Kidney (tissue), 14 donors: ENCODE results near the gene CBFA2T3. TPM values are rescaled to one million over a fixed set of nuclear protein-coding genes. Genes with fewer than 3 reads are reported as not detected.

ENCODE experiments used
- DNase-seq, 5 donors: peaks; one replicate each; pipeline ENCODE4 v3.0.0-alpha.2; 2013 to 2020
- FAIRE-seq: peaks from 2 replicates; lab custom pipeline; 2012; peaks lifted over from hg19 to GRCh38; lab: Jason Lieb, UNC
- H3K27ac ChIP-seq, 2 donors: one replicate each; pipeline ENCODE4 v1.7.0; 2013; ENCODE audit warnings: low read depth in 2 of 2, low read length in 2 of 2, inconsistent platforms in 1 of 2
- H3K27me3 ChIP-seq: one replicate; pipeline ENCODE4 v1.7.1; 2013; ENCODE audit warnings: low read length, inconsistent platforms; ENCODE audit not compliant: control insufficient read depth, insufficient read depth
- H3K36me3 ChIP-seq, 3 donors: one replicate each; pipeline versions ENCODE4 v1.7.0 to v1.7.1; 2013; ENCODE audit warnings: low read length in 3 of 3, control low read depth in 1 of 3, inconsistent platforms in 1 of 3; ENCODE audit not compliant: insufficient read depth in 3 of 3, control insufficient read depth in 2 of 3
- H3K4me1 ChIP-seq, 3 donors: one replicate each; pipeline versions ENCODE4 v1.7.0 to v1.7.1; 2013; ENCODE audit warnings: low read length in 3 of 3, inconsistent platforms in 1 of 3, low read depth in 1 of 3; ENCODE audit not compliant: control insufficient read depth in 2 of 3, insufficient read depth in 2 of 3
- H3K4me3 ChIP-seq, 3 donors: one replicate each; pipeline versions ENCODE4 v1.7.0 to v1.8.1; 2013; ENCODE audit warnings: low read length in 3 of 3, control low read depth in 1 of 3, inconsistent platforms in 1 of 3
- H3K9ac ChIP-seq, 3 donors: one replicate each; pipeline versions ENCODE4 v1.7.0 to v1.7.1; 2013; ENCODE audit warnings: low read length in 3 of 3, control low read depth in 1 of 3, inconsistent platforms in 1 of 3
- H3K9me3 ChIP-seq, 3 donors: one replicate each; pipeline versions ENCODE4 v1.7.0 to v1.7.1; 2013; ENCODE audit warnings: low read length in 3 of 3, control low read depth in 1 of 3, inconsistent platforms in 1 of 3; ENCODE audit not compliant: control insufficient read depth in 2 of 3, insufficient read depth in 1 of 3
- intact Hi-C: fragments of 100-400 bp; cut with DNase I; formaldehyde crosslinking; loops from one replicate; pipeline ENCODE4 v1.11.1; 2022
- polyA plus RNA-seq: library from polyadenylated mRNA; stranded (reverse); fragments of 350-450 nt; fragmentation: Illumina TruSeq; extraction: RNeasy Lipid Tissue Mini Kit (QIAGEN cat#74804); gene quantifications from one replicate; pipeline ENCODE4 v1.2.3, GENCODE V29; 2014; ENCODE audit warnings: low read depth, low replicate concordance; ENCODE audit not compliant: insufficient read depth
- total RNA-seq: library from RNA; stranded (reverse); fragmentation: NEBNext Ultra II Directional; extraction: Animal tissue kit (Norgen Biotek cat#: 25700); gene quantifications from one replicate; pipeline ENCODE4 v1.2.1, GENCODE V29; 2021
- TF ChIP-seq, protein P1 (sequence below): IDR thresholded peaks from 3 replicates; pipeline ENCODE4 v1.5.1; 2012; ENCODE audit warnings: mild to moderate bottlenecking, moderate library complexity, borderline replicate concordance; ENCODE audit not compliant: insufficient read depth; ENCODE audit errors: extremely low read depth
- donor health status: control.
- donor health status: control.
- donor health status: control.
- donor health status: control.
- donor health status: control.
- donor health status: DM: yes; HTN: yes; CAD: no.
- donor health status: Normal renal cell carcinoma (clear cell type).

Gene CBFA2T3
- total and polyA plus RNA-seq, 2 donors from 2014 or later = 0.75 to 8.0 TPM

DNA sequence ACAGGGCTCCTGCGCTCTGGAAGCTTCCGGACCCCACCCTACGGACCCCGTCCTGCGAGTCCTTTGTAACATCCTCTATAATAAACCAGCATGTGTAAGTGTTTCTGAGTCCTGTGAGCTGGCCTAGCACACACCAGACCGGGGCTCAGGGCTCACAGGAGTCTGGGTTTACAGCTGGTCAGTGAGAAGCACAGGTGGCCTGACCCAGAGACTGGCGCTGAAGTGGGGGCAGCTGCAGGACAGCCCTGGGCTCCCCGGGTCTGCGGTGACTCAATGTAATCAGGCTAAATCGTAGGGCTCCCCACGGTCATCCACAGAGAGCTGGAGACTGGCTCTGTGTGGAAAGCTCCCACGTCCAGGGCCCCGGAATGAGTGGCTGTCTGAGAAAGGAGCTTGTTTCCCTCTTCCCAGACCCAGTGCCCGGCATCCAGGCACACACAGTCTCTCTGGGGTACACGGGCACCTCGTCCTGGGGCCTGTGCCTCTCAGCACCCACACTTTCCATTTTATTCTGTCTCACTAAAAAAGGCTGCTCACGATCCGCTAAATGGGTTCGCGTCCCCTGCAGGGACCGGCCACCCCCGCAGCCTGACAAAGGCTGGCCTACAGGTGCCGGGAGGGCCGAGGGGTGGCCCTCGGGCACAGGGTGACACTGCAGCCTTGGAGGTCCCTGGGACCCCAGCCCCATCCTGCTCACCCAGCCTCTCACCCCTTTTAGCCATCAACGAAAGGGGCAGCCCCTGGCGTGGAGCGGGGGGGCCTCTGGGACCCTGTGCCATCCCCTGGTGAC is 18.9 kb upstream of the CBFA2T3 start:
- Histone ChIP-seq H3K9me3 (peaks cover 0 to 7% (median 2%) of the 10 kb centered on the region in 3 donors), H3K9ac (no peak overlapping the region), H3K27ac (no peak overlapping the region), H3K4me1 (no peaks in the 10 kb centered on the region), H3K36me3 (no peaks in the 10 kb centered on the region), H3K27me3 (no peaks in the 10 kb centered on the region), H3K4me3 (no peak overlapping the region)
- DNase-seq (no peak), FAIRE-seq (no peak)
- TF ChIP-seq, protein P1, sequence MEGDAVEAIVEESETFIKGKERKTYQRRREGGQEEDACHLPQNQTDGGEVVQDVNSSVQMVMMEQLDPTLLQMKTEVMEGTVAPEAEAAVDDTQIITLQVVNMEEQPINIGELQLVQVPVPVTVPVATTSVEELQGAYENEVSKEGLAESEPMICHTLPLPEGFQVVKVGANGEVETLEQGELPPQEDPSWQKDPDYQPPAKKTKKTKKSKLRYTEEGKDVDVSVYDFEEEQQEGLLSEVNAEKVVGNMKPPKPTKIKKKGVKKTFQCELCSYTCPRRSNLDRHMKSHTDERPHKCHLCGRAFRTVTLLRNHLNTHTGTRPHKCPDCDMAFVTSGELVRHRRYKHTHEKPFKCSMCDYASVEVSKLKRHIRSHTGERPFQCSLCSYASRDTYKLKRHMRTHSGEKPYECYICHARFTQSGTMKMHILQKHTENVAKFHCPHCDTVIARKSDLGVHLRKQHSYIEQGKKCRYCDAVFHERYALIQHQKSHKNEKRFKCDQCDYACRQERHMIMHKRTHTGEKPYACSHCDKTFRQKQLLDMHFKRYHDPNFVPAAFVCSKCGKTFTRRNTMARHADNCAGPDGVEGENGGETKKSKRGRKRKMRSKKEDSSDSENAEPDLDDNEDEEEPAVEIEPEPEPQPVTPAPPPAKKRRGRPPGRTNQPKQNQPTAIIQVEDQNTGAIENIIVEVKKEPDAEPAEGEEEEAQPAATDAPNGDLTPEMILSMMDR = no peak
- intact Hi-C loops = no loop called here

DNA sequence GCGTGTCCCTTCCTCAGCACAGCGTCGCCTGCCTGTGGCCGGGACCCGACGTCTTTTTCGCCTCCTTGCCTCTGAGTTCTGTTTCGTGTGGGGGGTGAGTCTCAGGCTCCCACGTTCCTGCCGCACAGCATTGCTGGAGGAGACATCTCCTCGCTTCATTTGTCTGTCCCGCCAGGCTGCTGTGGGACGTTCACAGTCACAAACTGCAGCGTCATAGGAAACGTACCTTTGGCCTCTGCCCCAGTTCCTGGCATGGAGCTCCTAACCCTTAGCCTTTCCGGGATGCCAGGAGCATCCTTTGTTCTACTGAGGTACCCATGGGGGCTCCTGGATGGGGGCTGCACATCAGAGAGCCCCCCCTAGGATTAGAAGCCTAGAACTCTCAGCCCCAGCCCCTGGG is 18.2 kb upstream of the CBFA2T3 start:
- no peaks in the 10 kb centered on the region for H3K4me1 ChIP-seq
- no peak overlapping the region for H3K4me3 ChIP-seq
- DNase-seq = no peak
- H3K27me3 ChIP-seq = no peaks in the 10 kb centered on the region
- FAIRE-seq = no peak
- intact Hi-C loops = no loop called here
- no peaks in the 10 kb centered on the region for H3K36me3 ChIP-seq
- H3K27ac ChIP-seq = no peak overlapping the region
- no peak overlapping the region for H3K9ac ChIP-seq
- H3K9me3 ChIP-seq = peaks cover 0 to 7% (median 2%) of the 10 kb centered on the region in 3 donors
- TF ChIP-seq, protein P1 = no peak

DNA sequence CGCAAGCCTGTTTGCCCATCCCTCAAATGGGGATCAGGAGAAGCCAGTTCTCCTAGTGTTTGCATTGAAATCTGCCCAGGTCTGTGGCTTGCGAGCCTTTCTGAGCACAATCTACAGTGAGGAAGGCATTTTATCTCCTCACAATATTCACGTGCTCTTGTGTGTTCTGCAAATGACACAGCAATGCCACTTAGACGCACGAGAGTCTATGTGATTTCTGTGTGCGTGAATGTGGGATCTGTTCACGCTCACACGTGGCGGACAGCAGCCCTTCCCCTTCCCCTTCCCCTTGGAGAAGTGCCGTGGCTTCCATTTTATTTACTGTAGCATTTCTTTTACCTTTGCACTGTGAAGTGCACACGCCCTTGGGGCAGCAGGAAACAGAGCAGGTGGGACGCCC is 17.7 kb upstream of the CBFA2T3 start:
- H3K27me3 ChIP-seq = no peaks in the 10 kb centered on the region
- H3K27ac ChIP-seq = no peak overlapping the region
- DNase-seq (no peak), FAIRE-seq (no peak)
- H3K36me3 ChIP-seq = no peaks in the 10 kb centered on the region
- H3K4me3 ChIP-seq = no peak overlapping the region
- H3K9me3 ChIP-seq = peaks cover 0 to 7% (median 2%) of the 10 kb centered on the region in 3 donors
- intact Hi-C loops = no loop called here
- TF ChIP-seq, protein P1 = no peak
- H3K4me1 ChIP-seq = no peaks in the 10 kb centered on the region
- H3K9ac ChIP-seq = no peak overlapping the region
